Subcutaneous abdominal adipose tissue (tissue), 5 donors: ENCODE results near the gene TREX2.

ENCODE experiments used
- H3K27ac ChIP-seq: one replicate; pipeline ENCODE4 v1.7.0; 2013; ENCODE audit warnings: low read depth, mild to moderate bottlenecking, inconsistent platforms, low read length, moderate library complexity
- H3K27me3 ChIP-seq, 5 donors: one replicate each; pipeline ENCODE4 v1.7.0; 2013; ENCODE audit warnings: low read length in 5 of 5, inconsistent platforms in 1 of 5; ENCODE audit not compliant: control insufficient read depth in 5 of 5, insufficient read depth in 4 of 5
- H3K36me3 ChIP-seq, 5 donors: one replicate each; pipeline ENCODE4 v1.7.0; 2013; ENCODE audit warnings: low read length in 5 of 5; ENCODE audit not compliant: control insufficient read depth in 5 of 5, insufficient read depth in 5 of 5
- H3K4me1 ChIP-seq, 5 donors: one replicate each; pipeline ENCODE4 v1.7.0; 2013; ENCODE audit warnings: low read length in 5 of 5, mild to moderate bottlenecking in 3 of 5, moderate library complexity in 1 of 5; ENCODE audit not compliant: control insufficient read depth in 5 of 5, insufficient read depth in 5 of 5
- H3K4me3 ChIP-seq, 5 donors: one replicate each; pipeline ENCODE4 v1.7.0; 2013; ENCODE audit warnings: low read length in 5 of 5, low read depth in 1 of 5
- H3K9ac ChIP-seq, 5 donors: one replicate each; pipeline ENCODE4 v1.7.0; 2013; ENCODE audit warnings: low read length in 5 of 5, mild to moderate bottlenecking in 4 of 5, moderate library complexity in 3 of 5
- H3K9me3 ChIP-seq, 5 donors: one replicate each; pipeline ENCODE4 v1.7.0; 2013; ENCODE audit warnings: low read length in 5 of 5; ENCODE audit not compliant: control insufficient read depth in 5 of 5
- donor health status: healthy.
- donor health status: healthy.
- donor health status: healthy.
- donor health status: healthy.
- donor health status: healthy.

Gene TREX2

DNA sequence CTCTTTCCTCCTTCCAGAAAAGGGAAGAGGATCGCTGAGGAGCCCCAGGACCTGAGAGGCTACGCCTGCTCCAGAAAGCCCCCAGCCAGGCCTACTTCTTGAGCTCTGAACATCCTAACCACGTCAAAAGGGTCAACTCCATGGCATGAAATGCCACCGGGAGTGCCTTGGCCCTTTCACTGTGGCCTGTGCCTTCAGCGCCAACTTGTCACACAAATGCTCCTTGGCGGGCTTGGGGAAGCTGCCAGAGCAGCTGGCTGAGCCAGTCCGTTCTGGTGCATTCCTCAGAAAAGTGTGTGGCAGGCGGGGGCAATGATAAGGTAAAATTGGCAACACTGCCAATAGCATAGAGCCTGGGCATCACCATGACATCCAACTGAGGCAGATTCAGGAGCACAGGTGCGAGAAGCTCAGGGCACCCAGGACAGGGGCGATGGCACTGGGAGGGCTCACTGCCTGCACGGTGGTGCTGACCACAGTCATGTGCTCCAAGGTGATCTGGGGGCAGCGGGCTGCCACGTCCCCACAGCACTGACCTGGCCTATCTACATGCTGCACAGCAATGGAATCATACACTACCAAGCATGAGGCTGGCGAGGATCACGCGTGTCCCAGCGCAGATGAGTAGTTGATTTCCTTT is 12.1 kb upstream of the TREX2 start:
- no peak overlapping the region for H3K9ac ChIP-seq
- H3K27me3 ChIP-seq, result peaks cover 7 to 15% (median 13%) of the 10 kb centered on the region in 5 donors
- H3K4me3 ChIP-seq, result no peak overlapping the region
- H3K36me3 ChIP-seq, result peaks cover 0 to 52% (median 15%) of the 10 kb centered on the region in 5 donors
- no peaks in the 10 kb centered on the region for H3K4me1 ChIP-seq
- H3K27ac ChIP-seq, result no peak overlapping the region
- H3K9me3 ChIP-seq, result peaks cover 0 to 7% (median 0%) of the 10 kb centered on the region in 5 donors

DNA sequence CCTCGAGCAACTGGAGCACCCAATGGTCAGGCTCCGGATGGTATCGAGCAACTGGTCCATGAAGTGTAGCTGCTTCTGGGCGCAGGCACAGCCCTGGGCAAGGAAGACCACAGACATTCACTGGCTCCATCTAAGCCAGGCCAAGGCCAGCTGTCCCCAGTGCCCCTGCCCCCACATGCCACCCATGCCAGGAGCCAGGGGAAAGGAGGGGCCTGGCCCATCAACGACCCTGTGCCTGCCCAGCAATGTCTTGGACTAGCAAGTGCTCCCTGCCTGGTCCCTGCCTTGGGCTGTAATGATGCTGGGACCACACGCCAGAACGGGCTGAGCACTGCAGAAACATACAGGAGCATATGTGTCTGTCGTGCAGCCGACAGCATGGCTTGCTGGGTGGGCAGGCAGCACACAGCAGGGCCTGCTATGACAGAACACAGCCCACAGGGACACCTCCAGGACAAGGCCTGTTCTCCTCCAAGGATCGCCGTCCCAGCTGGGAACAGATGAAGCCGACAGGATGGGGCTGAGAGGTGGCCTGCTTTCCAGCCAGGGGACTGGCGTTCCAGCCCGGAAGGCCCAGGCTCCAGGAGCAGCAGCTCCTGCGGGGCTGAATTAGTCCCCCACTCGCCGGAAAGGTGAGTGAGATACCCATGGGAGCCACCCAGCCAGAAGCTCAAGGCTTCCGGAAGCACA is 11.4 kb upstream of the TREX2 start:
- H3K27ac ChIP-seq, result no peak overlapping the region
- no peaks in the 10 kb centered on the region for H3K4me1 ChIP-seq
- no peak overlapping the region for H3K4me3 ChIP-seq
- H3K36me3 ChIP-seq, result peaks cover 0 to 49% (median 15%) of the 10 kb centered on the region in 5 donors
- H3K9me3 ChIP-seq, result peaks cover 0 to 7% (median 0%) of the 10 kb centered on the region in 5 donors
- H3K9ac ChIP-seq, result no peak overlapping the region
- peaks cover 7 to 15% (median 11%) of the 10 kb centered on the region in 5 donors for H3K27me3 ChIP-seq

DNA sequence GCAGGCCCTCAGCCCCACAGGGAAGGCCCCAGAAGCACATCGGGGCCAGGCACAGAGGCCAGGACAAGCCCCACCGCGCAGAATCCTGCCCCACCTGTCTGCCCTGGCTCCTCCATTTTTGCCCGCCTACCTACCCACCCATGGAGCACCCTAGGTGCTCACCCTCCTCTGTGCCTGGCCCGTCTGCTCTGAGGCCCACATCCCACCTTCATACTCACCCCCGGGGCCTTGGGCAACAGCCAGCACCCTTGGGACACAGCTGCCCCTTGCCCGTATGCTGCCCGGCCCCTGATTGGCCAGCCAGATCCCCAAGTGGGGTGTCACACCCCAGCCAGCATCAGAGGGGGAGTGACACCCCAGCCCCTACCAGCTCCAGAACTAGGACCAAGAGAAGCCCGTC is 10.8 kb upstream of the TREX2 start:
- Histone ChIP-seq H3K36me3 (peaks cover 0 to 46% (median 17%) of the 10 kb centered on the region in 5 donors), H3K27me3 (peaks cover 7 to 15% (median 11%) of the 10 kb centered on the region in 5 donors), H3K4me3 (no peak overlapping the region), H3K9ac (no peak overlapping the region), H3K4me1 (no peaks in the 10 kb centered on the region), H3K27ac (no peak overlapping the region), H3K9me3 (peaks cover 0 to 7% (median 0%) of the 10 kb centered on the region in 5 donors)

DNA sequence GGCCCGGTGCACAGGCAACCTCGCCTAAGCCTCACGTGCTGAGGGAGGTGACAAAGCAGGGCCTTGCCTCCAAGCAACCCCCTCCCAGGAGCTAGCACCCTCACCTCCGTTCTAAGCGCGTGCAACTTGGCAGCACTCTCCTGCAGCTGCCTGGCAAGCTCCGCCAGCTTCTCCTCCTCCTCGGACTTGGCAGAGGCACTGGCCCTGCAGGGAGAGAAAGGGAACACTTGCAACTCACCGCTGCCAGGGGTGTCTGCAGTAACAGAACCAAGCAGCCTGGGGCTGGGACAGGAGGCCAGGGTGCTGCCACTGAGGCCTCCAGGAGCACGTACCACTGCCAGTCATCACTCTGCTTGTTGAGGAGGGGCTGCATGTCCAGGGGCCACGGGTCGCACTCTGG is 10.3 kb upstream of the TREX2 start:
- Histone ChIP-seq H3K4me3 (no peak overlapping the region), H3K9ac (no peak overlapping the region), H3K27me3 (peaks cover 7 to 15% (median 11%) of the 10 kb centered on the region in 5 donors), H3K4me1 (no peaks in the 10 kb centered on the region), H3K27ac (no peak overlapping the region), H3K9me3 (peaks cover 0 to 7% (median 0%) of the 10 kb centered on the region in 5 donors), H3K36me3 (peaks cover 0 to 49% (median 21%) of the 10 kb centered on the region in 5 donors)

DNA sequence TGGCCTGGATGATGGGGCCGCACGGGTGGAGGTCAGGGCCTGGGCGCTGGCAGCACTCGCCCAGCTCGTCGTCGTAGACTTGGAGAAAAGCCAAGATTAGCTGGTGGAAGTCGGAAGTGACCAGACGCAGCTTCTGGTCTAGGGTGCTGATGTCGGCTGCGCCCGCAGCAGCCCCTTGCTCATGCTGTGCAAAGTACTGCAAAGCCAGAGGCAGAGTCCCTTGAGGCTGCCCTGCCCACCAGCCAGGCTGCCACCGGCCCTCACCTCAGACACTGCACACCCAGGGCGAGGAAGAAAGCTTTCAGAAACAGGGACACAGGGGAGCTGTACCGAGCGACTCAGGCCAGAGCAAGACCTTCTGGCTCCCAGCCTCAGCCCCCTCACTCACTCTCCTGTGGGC is 9.7 kb upstream of the TREX2 start:
- Histone ChIP-seq H3K27ac (no peak overlapping the region), H3K36me3 (peaks cover 0 to 55% (median 21%) of the 10 kb centered on the region in 5 donors), H3K9me3 (peaks cover 0 to under 1% (median 0%) of the 10 kb centered on the region in 5 donors), H3K27me3 (peaks cover 6 to 15% (median 11%) of the 10 kb centered on the region in 5 donors), H3K9ac (no peak overlapping the region), H3K4me3 (no peak overlapping the region), H3K4me1 (no peaks in the 10 kb centered on the region)

DNA sequence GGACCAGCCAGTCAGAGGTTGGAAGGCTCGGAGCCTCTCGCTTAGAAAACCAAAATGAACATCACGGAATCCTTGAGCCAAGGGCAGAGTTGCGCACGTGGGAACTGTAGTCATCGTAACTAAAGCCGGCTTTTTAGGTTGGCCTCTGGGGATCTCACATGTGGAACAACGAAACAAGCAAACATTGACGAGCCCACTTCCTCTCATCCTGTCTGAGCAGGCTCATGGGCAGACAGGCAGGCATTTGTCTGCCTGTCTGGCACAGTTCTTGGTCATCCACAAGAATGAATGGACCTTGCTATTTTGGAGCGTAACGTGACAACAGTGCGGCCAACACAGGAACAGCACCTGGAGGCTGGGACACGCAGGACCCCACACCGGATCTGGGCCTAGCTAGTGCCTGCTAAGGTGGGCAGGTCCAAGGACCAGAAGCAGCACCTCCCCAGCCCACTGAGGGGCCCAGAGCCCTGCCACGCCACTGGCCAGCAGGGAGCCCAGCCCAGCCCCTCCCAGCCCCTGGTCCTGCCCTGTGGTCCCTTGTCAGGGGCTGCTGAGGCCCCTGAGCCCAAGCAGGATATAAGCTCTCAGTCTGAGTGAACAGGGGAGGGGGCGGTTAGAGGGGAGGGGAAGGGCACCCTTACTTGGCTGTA is 9.2 kb upstream of the TREX2 start:
- no peaks in the 10 kb centered on the region for H3K4me1 ChIP-seq
- H3K36me3 ChIP-seq, result peaks cover 0 to 57% (median 21%) of the 10 kb centered on the region in 5 donors
- H3K9me3 ChIP-seq, result no peaks in the 10 kb centered on the region
- H3K4me3 ChIP-seq, result no peak overlapping the region
- H3K27ac ChIP-seq, result no peak overlapping the region
- no peak overlapping the region for H3K9ac ChIP-seq
- peaks cover 6 to 15% (median 11%) of the 10 kb centered on the region in 5 donors for H3K27me3 ChIP-seq

DNA sequence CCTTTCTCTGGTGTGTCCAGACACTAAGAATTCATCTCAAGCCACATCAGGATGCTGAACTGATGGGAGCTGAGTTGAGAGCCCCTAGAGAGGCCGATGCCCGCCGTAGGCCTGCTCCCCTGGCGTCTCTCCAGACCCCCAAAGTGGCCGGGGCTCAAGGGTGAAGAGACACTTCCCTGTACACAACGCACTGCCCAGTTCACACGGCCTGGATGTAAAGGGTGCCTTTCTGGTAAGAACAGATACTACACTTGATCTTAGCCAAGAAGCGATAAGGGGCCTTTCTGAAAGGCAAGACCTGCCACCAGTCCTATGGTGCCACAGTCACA is 5.1 kb upstream of the TREX2 start:
- Histone ChIP-seq H3K27ac (no peak overlapping the region), H3K27me3 (peaks cover 3 to 9% (median 5%) of the 10 kb centered on the region in 5 donors), H3K4me1 (no peaks in the 10 kb centered on the region), H3K36me3 (peaks cover 0 to 58% (median 25%) of the 10 kb centered on the region in 5 donors), H3K4me3 (no peak overlapping the region), H3K9me3 (no peaks in the 10 kb centered on the region), H3K9ac (no peak overlapping the region)

DNA sequence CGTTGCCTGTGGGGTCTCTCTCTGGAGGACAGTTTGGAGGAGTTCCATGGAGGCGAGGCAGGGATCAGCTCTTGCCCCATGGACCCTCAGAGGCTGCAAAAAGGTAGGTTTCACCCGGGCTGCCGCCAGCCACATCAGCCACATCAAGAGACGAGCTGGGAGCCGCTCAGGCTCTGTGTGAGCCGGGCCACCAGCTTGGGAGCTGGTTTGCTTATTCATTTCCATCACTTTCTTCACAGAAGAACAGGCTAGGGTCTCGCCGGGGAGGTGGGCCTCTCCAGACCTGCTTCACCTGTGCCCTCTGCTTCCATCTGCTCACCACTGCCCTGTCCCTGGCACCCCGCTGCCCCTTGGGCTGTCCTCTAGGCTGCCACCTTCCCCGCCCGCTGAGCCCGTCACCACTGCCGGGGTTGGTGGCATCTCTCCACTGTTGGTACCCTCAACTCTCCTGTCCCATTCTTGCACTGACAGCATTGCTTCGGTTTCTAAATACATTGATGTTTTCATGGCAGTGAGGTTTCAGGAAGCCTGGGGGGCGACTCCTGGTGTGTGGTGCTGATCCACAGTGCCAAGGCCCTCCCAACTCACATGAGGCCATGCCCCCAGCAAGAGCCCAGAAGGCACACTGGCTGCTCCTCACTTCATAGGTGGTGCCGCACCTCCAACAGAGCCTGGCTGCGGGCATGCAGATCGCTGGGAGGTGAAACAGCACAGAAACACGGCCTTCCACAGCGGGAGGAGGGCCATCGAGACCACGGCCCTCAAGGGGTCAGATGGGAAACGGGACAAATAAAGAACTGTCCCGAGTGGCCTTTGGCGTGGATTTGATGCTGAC is 4.5 kb upstream of the TREX2 start:
- H3K27ac ChIP-seq, result no peak overlapping the region
- H3K4me1 ChIP-seq, result no peaks in the 10 kb centered on the region
- H3K9me3 ChIP-seq, result no peaks in the 10 kb centered on the region
- H3K36me3 ChIP-seq, result peaks cover 0 to 52% (median 23%) of the 10 kb centered on the region in 5 donors
- H3K4me3 ChIP-seq, result no peak overlapping the region
- no peak overlapping the region for H3K9ac ChIP-seq
- peaks cover 0 to 9% (median 8%) of the 10 kb centered on the region in 5 donors for H3K27me3 ChIP-seq

DNA sequence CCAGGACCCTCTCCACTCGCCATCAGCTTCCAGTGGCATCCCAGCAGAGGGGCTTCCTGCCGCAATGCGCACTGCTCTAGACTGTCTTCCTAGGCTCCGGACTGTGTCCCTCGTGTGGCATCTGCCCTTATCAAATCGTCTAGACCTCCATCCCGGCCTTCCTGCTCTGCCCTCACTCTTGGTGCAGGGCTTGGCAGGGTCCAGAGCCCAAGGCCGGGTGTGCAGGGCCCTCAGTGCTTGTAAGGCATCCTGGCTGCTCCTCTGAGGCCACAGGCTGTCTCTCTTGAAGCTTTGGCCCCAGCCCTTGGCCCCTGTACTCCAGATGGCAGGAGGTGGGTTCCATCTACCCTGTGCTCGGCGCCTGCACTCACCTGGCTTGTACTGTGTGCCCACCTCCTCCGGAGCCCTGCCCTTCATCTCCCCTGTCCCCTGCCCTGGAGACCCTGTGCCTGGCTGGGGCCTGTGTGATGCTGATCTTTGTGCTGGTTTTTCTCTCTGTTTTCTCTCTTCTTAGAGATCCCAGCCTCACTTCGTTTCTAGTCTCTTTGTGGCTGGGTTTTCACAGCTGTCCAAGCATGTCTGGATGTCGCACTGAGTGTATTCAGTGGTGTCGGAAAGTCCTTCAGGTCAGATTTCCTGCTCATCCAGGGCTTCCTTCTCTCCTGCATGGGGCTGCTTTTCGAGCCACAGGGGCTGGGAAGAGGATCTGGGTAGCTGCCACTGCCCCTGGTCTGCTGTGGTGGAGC is 3.7 kb upstream of the TREX2 start:
- Histone ChIP-seq H3K27ac (no peak overlapping the region), H3K27me3 (peaks cover 3 to 11% (median 10%) of the 10 kb centered on the region in 5 donors), H3K4me3 (no peak overlapping the region)

More for the DNA sequence above, 3.7 kb upstream of the TREX2 start:
- no peaks in the 10 kb centered on the region for H3K4me1 ChIP-seq
- H3K9me3 ChIP-seq, result no peaks in the 10 kb centered on the region
- no peak overlapping the region for H3K9ac ChIP-seq
- H3K36me3 ChIP-seq, result peaks cover 0 to 44% (median 16%) of the 10 kb centered on the region in 5 donors
